ENCODE results near the gene LEF1.

LEF1 gene

DNA sequence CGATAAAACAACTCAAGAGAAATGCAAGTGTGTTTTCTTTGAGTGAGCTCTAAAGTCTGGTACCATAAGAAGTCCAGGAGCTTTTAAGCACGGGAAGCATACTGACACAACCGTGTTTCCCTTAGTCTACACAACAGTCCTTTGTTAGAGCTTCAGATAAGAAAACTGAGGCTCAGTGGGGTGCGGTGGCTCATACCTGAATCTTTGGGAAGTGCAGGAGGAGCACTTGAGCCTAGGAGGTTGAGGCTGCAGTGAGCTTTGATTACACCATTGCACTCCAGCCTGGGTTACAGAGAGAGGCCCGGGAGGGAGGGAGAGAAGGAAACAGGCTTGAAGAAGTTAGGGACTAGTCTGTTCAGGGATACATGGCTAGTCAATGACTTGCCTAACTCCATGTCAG is 21.9 kb downstream of the LEF1 start:
- no peak for DNase-seq (ENCODE audit: low spot score)

DNA sequence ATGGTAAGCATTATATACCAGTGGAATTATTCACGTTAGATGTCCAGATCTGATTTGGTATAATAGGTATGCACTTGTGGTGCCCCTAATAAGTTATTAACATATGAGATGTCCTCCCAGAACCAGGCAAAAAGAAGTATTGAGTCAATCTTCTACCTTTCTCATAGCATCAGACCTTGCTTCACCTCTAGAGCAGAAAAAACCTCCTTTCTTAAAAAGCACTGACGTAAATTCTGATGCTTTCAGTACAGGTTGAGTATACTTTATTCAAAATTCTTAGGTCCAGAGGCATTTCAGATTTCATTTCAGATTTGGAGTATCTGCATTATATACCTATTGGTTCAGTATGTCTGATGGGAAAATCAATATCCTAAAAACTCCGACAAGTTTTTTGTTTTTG is 22.4 kb downstream of the LEF1 start:
- DNase-seq (ENCODE audit: low spot score) = no peak

DNA sequence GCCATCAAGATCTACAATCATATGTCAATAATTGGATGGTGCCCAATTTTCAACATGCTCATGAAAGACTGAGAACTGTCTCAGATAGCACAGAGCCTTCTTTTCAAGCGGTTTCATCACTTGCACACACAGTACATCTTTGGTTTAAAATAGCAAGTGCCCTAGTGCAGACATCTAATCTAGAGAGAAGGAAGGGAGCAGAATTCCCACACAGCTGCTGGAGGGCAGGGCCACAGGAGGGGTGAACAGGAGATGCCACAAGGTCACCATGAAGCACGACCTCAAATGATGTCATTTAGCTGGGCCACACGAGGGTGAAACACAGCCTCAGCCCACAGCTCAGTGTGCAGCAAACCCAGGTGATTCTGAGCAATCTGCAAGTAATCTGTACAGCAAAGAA is 24.3 kb downstream of the LEF1 start:
- DNase-seq (ENCODE audit: low spot score) = no peak

DNA sequence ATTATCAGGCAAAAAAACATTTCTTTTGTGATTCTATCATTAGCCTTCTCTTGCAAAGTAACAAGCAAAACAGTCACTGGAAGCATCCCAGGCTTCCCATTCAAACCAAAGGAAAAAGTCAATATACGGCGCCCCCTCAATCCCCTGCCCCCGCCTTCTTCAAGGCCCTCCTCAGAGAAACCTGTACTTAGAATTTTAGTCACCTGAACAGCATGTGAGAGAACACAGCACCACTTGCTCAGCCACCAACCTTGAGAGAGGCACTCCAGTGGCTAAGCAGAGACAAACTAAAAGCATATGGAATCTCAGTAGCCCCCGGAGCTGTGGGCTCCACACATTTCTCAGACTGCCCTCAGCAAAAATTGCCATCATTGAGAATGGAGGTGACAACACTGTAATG is 25.2 kb downstream of the LEF1 start:
- DNase-seq (ENCODE audit: low spot score) = no peak

DNA sequence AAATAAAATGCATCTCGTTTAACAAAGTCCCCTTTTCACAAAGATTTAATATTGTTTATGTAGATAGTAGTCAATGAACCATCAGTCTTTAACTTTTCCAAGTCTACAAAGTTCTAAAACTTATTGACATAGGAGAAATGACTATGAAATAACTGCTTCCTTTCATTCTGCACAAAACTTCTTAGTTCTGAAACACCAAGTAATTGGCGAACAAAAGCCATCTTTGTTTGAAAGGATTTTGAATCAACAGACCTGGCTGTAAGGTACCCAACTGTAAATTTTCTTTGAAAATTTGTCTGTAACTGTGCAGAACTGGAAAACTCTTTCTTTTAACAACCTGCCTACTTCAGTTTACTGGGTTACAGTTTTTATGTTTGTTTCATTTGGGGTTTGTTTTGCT is 25.9 kb downstream of the LEF1 start:
- DNase-seq (ENCODE audit: low spot score) = no peak

DNA sequence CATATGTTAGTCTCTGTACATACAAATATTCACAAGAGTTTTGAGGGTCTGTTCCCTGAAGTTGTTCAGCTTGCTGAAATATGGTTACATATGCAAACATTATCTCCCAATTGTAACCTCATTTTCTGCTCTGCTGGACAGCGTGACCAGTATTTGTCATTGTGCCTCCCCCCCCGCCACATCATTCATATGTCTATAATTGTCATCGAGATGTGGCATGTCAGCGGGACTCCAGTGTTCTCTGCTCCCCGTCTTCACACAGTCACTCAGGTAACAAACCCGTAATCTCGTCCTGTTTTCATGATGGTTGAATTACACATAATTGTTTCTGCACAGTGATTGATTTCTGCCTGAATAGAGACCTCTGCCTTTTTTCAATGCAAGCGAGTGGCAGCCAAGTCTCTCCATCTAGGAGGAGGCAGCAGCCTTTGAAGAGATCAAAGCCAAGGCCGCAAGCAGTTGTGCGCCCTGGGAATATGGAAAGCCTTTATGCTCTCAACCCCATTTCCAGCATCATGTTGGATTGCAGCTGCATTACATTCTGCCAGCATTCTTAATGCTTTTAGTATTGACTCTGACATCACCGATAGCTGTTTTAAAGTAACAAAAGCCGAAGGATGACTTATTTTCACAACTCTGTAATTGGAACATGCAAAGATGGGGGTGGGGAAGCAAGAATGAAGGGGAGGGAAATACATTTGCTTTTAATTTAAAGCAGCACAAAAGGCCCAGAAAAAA is 27.4 kb downstream of the LEF1 start:
- DNase-seq (ENCODE audit: low spot score) = no peak

DNA sequence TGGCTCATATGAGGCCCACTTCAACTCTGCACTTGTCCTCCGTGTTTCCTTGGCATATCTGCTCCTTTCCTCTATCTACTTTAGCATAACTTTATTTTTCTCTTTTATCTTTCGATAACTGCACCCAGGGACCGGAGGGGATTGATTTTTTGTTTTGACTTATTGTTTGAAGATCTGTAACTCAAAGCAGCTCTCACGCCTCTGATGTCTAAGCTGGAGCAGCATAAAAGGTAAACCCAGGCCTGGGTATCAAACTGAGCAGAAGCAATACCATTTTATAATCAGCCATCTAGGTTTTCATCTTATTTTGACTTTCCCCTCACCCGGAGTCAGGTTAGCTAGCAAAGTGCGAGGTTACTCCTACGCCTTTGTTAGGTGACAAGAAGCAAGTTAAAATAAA is 28.4 kb downstream of the LEF1 start:
- no peak for DNase-seq (ENCODE audit: low spot score)

DNA sequence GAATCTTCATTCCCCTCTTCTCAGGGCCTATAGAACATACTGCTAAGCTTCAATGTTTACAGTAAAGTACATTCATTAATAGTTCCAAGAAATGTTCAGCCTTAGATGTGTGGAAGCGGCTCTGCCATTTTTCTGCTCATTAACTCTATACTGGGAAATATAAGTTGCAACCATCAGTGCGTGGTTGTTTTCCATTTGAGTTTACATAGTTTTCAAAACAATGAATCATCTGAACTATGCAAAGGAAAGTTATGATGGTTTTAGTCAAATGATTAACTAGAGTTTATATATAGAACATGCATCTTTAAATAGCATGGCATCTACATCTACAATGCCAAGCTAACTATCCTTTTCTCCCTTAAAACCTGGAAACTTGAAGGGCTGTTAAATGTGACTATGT is 29.6 kb downstream of the LEF1 start:
- no peak for DNase-seq (ENCODE audit: low spot score)

DNA sequence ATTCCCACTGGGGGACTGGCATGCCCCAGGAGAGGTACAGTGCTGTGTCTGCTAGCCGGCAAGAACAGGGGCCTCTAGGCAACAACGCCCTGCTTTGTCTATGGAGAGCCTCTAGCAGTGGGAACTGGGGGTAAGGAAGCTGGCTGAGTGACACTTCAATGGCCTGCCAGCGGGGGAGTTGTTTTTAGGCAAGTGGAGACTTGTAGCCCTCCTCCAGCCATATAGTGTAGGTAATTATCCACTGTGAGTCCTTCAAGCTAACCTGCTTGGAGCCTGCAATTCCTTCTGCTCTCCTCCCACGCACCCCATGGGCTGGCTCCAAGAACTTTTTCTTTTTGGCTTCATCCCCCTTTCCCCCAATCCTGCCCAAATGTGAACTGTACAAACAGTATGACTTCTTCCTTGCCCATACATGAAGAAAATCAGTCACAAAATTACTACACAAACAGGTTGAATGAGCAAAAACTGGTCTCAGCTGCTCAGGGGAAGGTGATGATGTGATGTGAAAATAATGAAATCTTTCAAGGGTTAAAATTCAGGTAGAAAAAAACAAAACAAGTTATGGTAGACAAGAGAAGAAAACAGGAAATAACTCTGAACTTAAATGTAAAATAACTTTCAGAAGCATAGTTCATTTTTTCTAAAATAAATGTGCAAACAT is 33.1 kb downstream of the LEF1 start:
- no peak for DNase-seq (ENCODE audit: low spot score)

DNA sequence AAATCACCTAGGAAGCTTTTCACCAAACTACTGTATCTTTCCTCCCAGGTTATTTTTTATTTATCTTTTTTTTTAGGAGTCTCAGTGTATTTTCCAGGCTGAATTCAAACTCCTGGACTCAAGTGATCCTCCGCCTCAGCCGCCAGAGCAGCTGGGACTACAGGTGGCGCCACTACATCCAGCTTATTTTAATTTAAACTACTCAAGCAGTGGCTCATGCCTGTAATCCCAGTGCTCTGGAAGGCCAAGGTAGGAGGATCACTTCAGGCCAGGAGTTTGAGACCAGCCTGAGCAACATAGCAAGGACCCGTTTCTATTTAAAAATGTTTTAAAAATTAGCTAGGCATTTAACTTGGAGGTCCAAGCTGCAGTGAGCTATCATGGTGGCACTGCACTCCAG is 37.8 kb downstream of the LEF1 start:
- no peak for DNase-seq (ENCODE audit: low spot score)

DNA sequence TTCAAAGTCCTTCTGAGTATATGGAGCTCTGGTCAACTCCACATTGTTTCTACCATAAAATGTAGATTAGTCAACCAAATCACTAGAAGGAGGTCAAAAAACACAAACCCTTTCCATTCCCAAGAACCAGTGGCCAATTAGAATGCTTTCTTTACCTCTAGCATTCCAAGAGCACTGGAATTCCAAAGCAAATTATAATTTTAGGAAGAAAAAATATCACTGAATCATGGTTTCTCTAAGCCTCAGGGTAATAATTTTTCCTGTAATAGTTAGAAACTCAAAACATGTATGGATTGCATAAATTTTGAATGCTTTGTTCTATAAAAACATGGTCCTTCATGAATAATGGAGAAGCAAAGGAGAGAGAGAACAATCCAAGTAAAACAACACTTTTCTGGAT is 39.5 kb downstream of the LEF1 start:
- no peak for DNase-seq (ENCODE audit: low spot score)

DNA sequence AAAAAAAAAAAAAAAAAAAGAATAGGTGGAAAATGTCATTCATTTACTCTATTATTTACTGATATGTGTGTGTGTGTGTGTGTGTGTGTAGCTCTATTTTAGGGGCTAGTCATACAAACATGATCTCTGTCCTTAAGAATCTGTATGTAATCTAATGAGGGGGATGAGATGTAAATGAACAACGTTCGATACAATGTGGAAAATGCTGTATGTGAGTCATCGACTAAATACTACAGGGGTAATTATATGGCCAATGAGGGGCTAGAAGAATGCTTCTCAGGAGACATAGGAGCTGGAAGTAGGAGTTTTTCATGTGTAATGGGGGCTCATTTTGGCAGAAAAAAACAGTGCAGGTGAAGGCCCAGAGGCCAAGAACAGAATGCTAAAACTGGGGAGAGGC is 41.9 kb downstream of the LEF1 start:
- DNase-seq (ENCODE audit: low spot score) = no peak

DNA sequence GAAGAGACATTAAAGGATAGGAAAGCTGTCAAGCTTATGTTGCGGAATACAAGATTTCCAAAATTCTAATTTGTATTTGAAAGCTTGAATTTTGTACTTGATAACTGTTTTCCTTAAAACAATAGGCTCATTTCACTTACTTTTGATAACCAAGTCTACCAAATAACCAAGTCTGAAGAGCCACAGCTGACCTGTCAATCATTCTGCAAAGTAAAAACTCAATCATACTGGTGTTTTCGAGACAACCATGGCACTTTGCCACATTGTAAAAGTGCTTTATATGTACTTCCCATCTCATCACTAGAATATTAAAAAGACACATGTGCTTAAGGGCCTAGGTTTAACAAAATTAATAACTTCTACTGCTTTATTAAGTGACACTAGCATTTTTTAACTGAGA is 47.9 kb downstream of the LEF1 start:
- DNase-seq (ENCODE audit: low spot score) = no peak

DNA sequence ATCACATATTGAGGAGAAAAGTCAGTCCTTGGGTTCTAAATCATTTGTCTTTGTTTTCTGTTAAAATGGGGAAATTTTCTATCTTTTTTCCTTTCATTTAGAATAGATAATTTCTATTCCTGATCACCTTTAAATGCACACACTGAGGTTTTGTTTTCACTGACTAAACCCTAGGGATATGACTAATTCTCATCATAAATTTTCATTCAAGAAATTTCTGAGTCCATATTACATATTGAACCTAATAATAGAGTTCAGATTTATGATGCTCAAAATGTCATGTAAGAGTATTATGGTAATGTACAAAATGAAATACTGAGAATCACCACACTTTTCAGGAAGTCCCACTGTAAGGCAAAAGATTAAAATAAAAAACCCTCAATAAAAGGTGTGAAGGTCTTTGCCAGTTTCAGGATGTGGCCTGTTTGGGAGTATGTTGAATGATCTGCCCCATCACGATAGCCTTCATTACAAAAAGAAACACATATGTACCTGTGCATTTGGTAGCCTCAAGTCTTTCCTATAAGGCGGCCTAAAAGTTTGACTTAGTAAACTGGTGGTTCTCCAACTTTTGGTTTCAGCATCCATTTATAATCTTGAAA is 49.4 kb downstream of the LEF1 start:
- DNase-seq (ENCODE audit: low spot score) = no peak

DNA sequence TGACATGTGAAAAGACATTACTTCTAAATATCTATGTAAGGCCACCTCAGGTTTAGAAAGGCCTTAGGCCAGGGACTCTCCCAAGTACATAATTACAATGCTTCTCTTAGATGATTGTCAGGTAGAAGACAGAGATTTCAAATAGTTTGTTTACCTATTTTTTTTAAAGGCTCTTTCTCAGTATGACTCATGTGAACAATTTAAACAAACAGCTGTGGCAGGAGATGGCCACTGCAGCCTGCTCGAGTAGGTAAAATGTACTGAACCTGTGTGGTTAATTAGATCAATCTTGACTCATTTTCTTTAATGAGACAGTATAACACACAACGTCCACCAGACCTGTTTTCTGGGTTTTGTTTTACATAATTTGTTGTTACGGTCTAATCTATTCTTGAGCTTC is 50.2 kb downstream of the LEF1 start:
- no peak for DNase-seq (ENCODE audit: low spot score)

DNA sequence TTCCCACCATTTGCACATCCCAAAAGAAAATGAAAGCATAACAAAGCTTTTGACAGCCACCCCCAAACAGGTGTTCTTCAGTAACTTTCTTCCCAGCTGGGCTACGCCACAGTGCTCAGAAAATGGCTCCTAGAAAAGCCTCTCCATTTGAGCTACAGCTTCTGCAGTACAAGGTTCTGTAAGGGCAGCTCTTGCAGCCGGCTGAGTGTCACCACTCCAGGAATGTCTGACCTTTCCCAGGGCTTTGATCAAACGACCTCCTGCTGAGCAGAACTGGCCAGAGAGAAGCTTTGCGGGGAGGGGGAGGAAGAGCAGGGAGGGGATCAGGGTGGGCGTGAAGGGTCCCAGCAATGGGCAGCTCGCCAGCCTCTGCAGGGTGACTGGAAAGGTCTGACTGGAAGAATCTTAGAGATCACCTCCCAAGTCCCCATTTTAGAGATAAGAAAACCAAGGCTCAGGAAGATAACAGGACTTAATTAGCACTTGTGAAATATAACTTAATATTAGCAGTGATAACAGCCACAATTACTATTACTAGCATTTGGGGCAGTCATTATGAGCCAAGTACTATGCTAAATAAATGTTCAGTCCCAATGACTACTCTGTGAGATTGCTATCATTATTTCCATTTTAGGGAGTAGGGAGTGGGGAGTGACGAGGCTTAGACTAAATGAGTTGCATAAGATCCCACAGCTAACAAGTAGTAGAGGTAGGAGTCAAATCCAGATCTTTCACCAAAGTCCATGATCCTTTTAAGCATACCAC is 51.1 kb downstream of the LEF1 start:
- no peak for DNase-seq (ENCODE audit: low spot score)

DNA sequence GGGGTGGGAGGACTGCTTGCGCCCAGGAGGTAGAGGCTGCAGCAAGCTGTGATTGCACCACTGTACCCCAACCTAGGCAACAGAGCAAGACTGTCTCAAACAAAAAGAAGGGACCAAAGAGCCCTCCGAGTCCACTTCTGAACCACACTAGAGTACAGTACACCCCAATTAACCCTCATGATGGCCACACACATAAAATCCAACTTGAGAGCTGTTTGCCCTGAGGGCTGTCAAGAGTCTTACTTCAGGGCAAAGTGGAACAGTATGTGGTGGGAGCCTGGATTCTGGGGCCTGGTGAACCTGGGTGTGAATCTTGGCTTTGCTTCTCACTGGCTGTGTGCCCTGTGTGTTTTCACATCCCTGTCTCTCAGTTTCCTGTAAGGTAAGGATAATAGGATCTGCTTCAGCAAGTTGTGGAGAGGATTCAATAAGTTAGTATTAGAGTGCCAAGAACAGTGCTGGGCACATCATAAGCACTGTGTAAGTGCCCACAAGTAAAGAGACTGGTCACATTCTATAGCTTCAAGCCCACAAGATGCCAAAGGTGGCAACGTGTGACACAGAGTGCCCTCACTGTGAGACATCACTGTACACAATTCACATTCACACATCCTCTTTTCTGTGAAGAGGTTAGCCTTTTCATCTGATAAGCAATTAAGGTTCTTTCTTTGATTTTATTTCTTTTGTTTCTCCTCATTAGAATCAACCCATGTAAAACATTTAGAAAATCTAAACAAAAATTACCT is 52.1 kb downstream of the LEF1 start:
- no peak for DNase-seq (ENCODE audit: low spot score)

DNA sequence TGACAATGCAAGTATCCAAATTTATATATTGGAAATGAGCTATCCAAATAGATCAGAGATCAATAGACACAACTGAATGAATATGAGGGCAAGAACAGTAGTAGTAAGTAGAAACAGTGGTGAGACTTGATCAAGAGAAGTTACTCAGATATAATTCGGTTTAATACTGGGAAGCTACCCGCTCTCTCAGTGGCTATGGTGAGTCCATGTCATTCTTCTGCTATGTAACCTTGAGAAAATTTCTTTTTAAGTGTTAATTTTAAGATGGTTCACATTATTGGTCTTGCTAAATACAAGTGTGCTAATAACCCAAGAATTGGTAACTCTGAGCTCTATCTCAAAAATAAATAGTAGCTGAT is 53.6 kb downstream of the LEF1 start:
- no peak for DNase-seq (ENCODE audit: low spot score)

DNA sequence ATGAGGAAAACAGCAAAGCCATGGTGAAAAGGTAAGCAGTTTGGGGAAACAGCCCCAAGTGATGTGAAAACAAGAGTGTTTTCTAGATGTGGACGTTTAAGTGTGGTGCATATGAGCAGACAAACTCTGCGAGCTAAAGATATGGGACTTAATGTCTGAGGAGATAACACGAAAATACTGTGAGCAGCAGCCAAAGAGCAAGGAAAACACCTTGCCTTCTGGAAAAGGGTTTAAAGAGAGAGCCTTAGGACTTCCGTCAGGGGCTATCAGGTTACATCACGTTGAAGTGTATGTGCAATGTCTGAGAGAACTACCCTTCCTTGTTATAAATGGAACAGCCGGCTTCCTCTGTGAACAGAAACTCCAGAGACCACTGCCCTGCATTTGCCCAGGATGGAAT is 54.2 kb downstream of the LEF1 start:
- no peak for DNase-seq (ENCODE audit: low spot score)

DNA sequence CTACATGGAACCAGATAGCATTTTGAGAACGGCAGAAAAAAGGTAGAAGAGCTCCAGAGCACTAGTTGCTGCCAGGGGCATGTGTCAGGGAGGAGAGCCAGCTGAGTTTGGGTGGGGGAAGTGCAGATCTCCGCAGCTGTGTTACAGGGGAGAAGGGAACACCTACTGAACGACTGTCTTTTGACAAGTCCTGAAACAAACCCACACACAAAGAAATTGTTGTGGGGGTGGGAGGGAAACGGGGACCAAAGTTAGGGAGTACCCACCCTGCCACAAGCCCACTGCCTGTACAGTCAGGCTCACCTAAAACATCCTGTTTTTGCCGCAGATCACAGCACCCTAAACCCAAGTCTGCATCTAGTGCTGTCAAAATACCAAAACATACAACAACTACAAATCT is 55.5 kb downstream of the LEF1 start:
- DNase-seq (ENCODE audit: low spot score) = no peak

DNA sequence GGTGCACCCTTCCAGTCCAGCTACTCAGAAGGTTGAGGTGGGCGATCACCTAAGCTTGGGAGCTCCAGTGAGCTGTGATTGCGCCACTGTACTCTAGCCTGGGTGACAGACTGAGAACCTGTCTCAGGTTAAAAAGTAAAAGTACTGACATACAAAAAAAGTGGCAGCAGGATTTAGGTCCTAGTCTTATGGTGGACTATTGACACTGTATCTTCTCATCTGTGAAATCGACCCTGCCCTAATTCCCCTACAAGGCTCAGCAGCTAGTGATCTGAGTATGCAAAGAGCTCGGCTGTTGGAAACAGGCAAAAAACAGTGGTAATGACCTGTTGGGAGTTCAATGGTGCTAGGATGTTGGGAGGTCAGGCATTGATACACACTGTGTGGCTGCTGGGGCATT is 57.0 kb downstream of the LEF1 start:
- no peak for DNase-seq (ENCODE audit: low spot score)

DNA sequence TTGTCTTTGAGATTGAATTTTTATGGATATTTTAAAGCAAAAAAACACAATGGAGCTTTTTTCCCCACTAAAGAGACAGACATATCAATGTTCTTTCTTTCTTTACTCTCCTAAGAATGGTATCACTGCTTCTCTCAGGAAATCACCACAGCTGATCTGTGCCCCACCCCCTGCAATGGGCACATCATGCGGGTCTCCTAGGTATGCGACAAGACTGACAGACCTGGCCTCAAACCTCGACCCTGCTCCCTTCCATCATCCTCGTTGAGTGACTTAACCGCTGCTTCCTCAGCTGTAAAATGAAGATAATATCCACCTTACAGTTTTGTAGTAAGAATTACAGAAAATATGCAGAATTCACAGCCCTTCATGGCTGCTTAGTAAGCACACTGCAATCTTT is 58.3 kb downstream of the LEF1 start:
- DNase-seq (ENCODE audit: low spot score) = no peak
